Posterior vena cava (tissue), 2 donors: ENCODE measurements around the gene RIPOR2. TPM values are rescaled to one million over a fixed set of nuclear protein-coding genes. Genes with fewer than 3 reads are reported as not detected.
"Not testable (repeated sequence)": the region's sequence is repeated elsewhere in the genome, so short reads cannot be mapped to it uniquely, and the experiment has no call there.

Experiments
- DNase-seq: peaks from one replicate; pipeline ENCODE4 v3.0.0-alpha.2; 2020; ENCODE audit warnings: low spot score
- intact Hi-C, 2 donors: fragments of 100-400 bp; cut with DNase I; formaldehyde crosslinking; loops; one replicate each; pipeline versions ENCODE4 v1.14.1 to v1.14.2; 2022 to 2023
- total RNA-seq, 2 donors: library from RNA; stranded (reverse); fragmentation: NEBNext Ultra II Directional; extraction: Animal tissue kit (Norgen Biotek cat#: 25700); gene quantifications; one replicate each; pipeline ENCODE4 v1.2.1, GENCODE V29; 2021
- donor health status: DM: yes; HTN: yes; CAD: no.
- donor health status: DM: yes; HTN: yes; CAD: no.

RIPOR2 gene
- total RNA-seq, 2 donors from 2014 or later = 11.8 to 14.9 TPM

DNA sequence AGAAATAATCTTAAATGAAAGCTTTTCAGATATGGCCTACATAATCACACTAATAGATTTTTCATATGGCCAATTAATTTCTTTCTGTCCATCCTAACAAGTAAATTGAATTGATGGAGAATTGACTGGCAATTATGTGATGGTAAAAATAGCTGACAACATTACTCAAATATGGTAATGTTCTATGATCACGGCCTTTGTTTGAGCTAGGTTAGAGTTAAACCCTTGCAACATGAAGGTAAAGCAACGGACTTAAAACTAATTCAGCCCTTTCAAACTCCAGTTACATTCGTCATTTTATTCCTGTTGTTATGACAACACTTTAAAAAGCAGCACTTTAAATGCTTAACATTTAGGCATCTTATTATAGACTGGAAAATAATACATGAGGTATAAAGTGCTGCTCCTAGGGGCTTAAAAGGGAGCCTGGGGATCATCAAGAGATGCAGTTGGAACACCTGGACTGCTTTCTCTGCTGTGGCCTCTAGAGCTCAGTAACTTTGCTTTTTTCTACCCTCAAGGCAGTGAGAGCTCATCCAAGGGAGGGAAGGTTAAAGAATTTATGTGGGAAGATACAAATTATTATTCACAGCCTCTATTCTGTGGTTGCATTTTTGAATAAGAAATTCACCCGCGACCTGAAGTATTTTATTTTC, 46.9 kb downstream of the RIPOR2 start:
- intact Hi-C loops = no loop called here
- no peak for DNase-seq

DNA sequence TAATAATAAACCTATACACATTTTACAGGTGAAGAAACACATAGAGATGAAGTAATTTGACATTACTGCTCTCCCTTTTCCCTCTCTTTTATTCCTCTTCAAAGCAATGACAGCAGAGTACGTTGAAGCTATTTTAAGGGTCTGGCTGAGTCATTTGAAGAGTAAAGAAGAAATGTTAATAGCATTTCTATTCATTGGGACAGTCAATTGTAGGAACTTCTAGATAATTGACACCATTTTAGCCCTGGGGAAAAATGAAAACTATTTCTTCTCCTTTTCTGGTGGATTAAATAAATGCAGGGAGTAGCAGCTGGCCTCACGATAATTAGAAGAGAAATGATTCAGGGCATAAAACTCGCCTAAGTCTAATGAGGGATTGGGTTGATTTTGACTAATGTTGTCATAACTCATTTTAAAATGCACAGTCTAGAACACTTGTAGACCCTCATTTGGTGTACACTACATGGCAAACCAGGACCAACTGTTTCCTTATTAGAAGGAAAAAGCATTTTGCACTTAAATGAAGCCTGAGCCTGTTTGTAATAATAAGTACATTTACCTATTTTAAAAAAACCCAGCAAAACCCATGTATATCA, 48.1 kb downstream of the RIPOR2 start:
- DNase-seq = no peak
- intact Hi-C loops = no loop called here

DNA sequence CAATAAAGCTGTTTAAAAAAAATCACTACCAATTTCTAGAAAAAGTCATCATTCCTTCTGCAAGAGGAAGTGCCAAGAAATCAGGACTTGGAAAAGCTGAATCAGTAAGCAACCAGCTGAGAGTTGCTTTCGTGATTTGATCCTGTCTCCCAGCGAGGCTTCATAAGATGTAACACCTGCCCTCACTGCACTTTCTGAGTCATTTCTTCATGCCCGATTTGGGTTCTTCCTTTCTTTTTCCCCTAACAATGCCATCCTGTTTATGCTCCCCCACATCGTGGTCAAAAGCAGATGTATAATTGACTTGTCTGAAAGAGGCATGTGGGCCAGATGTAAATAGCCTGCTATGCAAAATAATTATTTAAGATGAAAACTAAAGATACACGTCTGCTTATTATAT, 52.1 kb downstream of the RIPOR2 start:
- DNase-seq = no peak
- intact Hi-C loops = no loop called here

DNA sequence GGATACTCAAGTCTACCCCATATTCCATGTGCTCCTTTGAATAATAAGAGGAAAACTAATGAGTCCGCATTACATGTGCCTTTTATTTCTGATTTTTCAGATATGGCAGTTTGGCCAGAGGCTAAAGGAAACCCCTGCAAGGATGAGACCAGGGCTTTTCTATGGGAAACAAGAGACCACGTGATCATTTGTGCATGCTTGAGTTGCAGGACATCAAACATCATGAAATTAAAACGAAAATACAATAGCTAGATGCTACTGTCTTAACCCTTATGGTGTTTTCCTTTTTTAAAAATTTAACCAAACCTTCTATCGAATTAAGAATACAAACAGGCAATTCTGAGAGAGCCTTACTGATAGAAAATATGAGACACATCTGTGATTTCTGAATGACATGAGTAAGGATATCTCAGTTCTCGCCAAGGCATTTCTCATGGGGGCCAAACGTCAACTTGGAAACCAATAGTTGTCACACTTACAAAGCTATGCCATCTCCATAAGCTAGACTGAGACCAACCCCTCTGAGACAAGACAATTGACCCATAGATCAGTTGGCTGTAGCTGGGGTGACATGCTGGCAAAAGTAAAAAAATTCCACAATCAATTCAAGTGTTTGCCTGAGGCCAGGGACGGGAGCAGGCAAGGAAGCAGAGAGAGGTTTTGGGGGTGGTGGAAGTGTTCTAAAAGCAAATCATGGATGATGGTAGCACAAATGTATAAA, 52.8 kb downstream of the RIPOR2 start:
- no peak for DNase-seq
- intact Hi-C loops = no loop called here

DNA sequence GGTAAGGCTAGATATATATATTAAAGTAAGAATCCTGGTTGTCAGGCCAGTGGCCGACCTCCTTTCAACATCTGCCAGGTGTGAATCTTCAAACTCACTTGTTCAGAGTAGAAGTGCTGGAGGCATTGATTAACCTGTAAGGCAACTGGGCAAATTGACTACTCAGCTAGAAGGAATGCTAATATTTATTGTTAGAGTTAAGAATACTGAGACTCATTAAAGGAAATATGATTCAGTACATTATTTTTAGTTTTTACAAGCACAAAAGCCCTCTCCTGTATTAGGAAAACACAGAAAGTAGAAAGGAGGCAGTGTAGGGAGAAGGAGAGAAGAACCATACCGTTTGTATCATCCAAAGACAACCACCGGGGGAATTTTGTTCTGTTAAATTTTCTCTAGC, 53.5 kb downstream of the RIPOR2 start:
- no peak for DNase-seq
- intact Hi-C loops = no loop called here

DNA sequence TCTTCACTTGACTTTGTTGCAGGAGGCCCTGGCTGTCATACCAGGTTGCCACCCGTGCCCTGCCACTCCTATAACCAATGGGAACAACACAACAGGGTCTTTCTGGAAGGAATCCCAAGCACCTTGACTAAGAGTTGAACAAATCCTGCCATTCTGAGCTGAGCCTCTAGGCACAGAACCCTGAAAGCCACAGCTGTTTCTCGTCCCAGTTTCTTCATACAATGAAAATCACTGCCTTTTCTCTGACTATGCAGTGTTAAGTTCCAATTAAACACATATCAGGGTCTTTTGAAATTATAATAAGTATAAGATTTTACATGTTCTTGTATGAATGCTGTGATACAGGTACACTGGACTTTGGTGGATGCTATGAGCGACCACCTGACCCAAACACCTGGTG, 54.4 kb downstream of the RIPOR2 start:
- no peak for DNase-seq
- intact Hi-C loops = no loop called here

DNA sequence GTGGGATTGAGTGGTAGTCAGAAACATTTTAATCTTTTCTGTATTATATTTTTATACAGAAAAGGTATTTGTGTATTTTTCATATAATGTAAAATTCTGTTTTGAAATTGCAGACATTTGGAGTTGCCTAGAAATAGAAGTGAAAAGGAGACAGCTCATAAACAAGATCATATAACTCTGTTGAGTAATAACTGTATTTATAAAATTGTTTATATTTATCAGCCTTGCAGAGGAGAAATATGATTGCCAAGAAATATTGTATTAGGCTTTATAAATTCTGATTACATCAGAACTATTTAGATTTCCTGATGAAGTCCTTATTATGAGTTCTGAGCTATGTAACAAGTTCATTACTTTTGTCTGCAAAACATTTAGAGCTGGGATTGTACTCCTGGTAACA, 55.3 kb downstream of the RIPOR2 start:
- intact Hi-C loops = no loop called here
- DNase-seq = no peak

DNA sequence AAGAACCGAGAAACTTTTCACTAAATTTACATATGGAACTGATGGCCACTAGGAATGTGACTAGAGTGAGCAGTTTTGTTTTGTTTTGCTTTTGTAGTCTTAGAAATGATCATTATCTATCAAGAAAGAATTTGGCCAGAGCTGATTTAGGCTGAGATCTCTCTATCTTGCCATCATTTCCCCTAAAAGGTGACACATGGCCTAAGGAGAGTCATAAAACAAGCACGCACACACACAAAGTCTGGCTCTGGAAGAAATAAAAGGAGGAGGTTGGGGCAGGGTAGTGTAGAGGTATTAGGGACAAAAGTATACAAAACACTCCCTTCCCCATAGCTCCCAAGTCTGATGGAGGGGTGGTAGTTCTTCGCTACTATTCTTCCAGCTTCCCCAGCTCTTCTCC, 56.4 kb downstream of the RIPOR2 start:
- DNase-seq = no peak
- intact Hi-C loops = no loop called here

DNA sequence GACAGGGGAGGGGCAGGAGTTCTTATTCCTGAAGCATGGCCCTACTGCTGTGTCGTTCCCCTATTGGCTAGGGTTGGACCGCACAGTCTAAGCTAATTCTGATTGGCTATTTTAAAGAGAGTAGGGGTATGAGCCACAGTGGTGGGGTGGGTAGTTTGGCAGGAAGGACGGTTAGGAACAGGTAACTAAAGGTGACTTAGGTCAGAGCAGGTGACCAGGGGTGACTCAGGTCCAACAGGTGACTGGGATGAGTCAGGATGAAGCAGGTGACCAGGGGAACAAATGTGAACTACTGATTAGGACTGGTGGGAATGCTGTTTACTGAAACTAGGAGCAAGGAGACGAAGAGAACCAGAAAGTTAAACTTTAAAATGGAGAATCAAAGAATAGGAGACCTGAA, 58.0 kb downstream of the RIPOR2 start:
- DNase-seq, intact Hi-C loops: not testable (repeated sequence)

DNA sequence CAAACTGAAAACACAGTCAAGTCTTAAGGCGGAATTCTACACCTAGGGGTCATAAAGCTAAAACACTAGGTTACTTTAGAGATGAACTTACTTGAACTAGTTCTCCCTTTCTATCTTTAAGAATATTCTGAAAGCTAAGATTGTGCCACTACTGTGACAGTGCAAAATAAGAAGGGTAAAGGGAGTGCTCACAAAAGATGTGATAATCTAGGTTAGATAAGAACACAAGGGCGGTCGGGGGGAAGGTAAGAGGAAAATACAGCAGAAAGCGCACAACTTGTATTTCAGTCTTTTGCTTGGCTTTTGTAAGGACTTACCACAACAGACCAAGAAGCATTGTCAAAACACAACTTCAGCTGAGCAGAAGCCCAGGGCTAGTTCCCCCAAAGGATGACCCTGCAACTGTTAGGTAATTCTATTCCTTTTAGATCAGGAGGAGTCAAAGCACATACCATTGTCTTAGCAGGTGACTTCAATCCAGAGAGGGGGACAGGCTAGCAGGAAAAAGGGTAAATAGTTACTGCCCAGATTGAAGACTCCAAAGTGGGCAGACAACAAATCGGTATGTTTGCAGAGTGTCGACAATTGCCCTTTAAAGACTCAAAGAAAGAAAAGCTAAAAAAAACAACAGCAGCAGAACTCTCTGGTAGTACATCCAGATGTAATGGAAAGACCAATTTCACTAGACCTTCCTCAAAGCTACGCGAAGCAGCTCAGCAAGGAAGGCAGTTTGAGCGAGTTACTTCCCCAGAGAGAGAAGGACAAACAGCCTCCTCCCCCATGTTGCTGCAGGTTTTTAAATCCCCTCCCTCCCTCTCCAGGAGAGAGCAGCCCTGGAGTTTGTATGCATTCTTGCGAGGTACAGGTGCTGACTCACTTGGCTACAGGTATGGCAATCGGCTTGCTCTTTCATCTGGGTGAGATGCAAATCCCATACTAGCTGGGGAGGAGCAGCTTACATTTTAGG, 59.0 kb downstream of the RIPOR2 start:
- intact Hi-C loops = no loop called here
- DNase-seq = no peak

DNA sequence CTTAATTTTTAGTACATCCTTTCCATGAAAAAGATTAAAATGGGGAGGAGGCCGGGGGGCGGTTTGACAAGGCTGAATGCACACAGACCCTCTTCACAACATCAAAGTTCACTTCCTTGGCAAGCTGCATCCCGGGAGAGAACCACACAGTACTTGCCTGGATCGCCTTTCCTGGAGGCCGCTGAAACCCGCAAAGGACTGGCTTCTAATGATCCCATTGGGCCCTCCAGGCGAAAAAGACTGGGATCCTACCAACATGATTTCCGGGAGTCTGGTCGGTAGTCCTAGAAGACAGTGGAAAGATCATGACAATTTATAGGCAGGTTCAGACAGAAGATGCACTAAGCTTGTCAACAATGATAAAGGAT, 60.2 kb downstream of the RIPOR2 start:
- DNase-seq = no peak
- intact Hi-C loops = no loop called here

DNA sequence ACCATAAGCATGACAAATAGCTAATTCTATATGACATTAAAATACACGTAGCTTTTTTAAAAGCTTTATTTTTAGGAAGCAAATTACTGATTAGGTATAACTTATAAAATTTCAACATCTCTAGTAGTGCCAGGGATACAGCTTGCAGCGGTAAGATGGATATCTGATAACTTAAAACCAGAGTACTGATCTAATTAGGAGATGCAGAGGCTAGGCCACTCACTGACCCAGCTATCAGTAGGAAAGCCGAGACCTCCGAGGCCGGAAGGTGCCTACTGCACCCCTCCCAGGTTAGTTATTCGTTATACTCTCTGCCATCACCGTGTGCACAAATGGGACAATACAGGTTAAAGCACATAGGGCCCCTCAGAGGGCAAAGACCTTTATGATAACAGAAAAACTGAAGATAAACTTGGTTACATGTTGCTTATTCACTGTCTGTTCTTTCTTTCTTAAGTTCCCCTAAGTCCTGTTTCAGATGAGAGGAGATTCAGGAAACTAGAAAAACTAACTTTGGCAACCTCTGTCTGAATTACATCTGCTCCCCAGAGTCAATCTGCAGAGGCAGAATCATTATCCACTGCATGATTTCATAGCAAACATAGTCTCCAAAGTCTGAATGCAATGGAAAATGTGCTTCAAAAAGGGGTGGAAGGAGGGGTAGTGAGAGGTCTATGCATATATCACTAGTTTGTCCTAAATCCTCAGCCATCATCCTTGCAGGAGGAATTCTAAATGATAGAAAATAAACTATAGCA, 60.8 kb downstream of the RIPOR2 start:
- intact Hi-C loops = no loop called here
- no peak for DNase-seq

DNA sequence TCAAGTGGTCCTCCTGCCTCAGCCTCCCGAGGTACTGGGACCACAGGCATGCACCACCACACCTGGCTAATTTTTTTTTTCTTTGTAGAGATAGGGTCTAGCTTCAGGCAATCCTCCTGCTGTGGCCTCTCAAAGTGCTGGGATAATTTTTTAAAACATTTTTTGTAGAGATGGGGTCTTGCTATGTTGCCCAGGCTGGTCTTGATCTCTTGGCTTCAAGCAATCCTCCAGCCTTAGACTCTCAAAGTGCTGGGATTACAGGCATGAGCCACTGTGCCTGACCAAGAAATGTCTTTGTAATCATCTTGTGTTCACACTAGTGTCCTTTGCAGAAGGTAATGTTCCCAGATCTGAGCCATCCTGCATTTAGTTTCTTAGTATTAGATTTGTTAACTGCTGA, 61.6 kb downstream of the RIPOR2 start:
- intact Hi-C loops = no loop called here
- no peak for DNase-seq

DNA sequence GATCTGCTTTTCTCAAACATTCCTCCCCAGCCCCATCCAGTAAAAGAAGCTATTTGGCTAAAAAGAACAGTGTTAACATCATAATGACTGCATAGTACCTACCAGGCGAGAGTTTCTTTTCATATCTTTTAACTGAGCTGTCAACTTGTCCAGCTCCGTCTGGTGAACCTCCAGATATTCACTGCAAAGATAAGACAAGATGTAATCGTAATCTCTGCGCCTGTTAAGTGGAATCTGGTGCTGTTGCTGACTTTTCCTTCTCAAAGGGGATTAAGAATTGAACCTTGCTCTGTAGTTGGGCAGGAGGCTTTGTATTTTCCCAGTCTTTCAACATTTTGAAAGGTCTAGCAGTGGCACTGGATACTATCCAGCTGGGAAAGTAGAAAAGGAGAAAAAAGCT, 63.0 kb downstream of the RIPOR2 start:
- DNase-seq = no peak
- intact Hi-C loops = no loop called here

DNA sequence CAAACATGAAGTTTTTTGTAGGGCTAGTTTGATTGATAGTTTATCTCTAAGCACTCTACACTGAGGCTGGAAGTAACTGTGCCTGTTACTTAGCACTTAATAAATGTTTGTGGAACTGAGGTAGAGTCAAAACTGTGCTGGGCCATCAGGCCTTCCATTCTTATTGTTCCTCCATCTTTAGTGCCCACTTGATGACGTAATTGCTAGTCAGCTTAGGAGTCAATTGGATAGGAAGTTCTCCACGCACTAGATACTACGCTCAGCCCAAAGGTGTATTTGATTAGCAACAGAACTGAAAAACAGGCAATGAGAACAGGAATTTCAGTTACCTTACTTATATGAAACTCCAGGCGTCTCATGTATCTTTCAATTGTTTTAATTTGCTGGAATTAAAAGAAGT, 67.0 kb downstream of the RIPOR2 start:
- intact Hi-C loops = no loop called here
- DNase-seq = no peak

DNA sequence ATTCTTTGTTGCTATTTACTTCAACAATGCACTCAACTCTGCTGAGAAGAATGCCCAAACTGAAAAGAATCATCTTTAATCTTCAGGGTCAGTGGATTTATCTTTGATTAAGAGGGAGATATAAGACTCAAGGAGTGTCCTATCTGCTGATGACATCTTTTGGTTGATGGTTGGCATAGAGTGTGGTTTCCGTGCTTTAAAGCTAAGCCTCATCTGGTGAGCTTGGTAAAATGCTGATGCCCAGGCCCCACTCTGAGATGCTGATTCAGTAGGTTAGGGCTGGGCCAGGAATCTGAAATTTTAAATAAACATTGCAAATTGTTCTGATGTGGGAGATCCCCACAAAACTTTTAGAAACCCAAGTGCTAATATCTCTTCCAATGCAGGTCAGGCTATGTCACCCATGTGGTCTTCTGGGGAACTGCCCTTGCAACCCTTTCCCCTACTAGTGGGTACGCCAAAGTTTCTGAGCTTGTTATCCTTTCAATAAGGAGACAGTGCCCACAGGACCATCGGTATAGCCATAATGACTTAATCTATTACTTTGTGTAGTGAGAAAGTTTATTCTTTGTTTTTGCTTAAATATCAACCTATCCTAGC, 68.6 kb downstream of the RIPOR2 start:
- intact Hi-C loops = no loop called here
- DNase-seq = no peak

DNA sequence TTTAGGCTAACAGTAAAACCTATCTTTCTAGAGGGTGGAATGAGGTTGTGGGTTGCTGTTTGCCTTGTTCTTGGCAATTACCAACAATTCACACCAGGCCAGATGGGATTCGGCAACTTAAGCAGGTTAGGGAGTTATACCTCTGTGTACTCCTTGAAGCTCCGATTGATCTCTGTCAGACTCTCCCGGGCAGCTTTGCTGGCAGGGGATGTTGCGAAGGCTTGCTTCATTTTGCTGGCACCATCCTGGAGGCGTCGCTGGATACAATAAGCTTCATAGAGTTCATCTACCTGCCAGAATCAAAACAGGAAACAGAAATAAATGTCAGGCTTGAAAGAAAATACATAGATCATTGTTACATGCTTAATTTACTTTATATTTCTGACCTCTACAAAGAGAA, 70.6 kb downstream of the RIPOR2 start:
- intact Hi-C loops = no loop called here

DNA sequence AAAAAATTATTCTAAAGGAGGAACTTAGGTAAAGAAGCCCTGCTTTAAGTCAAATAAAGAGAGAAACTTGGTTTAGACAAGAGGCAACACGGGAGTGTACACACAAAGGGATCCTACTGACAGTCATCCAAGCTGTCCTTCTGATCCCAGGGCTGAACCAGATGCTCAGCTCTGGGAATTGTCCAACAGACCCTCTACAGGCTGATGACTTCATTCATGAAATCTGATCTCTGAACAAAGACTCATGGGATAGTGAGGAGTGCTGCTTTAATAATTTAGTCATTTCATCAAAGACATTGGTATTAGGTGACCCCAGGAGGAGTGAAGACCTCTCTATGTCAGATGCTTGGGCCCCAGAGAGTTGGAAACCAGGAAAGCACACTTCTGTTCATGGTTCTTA, 71.4 kb downstream of the RIPOR2 start:
- DNase-seq = no peak
- intact Hi-C loops = no loop called here

More for the DNA sequence above, 70.6 kb downstream of the RIPOR2 start:
- DNase-seq = no peak

DNA sequence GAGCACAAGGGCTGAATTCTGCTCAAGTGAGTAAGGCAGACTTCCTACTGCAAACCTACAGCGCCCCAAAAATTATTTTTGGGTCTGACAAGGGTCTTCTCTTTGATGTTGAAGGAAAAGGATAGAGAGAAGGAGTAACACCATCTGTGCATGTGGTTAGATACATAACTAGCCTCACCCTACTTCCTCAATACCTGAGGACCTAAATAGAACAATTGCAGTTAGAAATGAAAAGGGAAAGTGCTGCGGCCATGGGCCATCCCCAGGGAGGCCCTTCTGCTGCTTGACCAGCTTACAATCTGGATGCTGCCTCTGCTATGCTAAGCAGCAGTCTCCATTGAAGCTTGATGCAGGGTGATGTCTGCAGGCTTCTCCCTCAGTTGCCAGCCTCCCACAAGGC, 73.8 kb downstream of the RIPOR2 start:
- intact Hi-C loops = no loop called here
- DNase-seq = no peak
